Mucosa of rectum (tissue), 2 donors: Measurements from ENCODE around the gene ARSG.
"Not testable (repeated sequence)": the region's sequence is repeated elsewhere in the genome, so short reads cannot be mapped to it uniquely, and the experiment has no call there.

Source experiments
- H3K27ac ChIP-seq, 2 donors: one replicate each; pipeline ENCODE4 v1.7.0; 2013; ENCODE audit warnings: inconsistent platforms in 2 of 2, low read depth in 2 of 2, low read length in 2 of 2
- H3K27me3 ChIP-seq, 2 donors: one replicate each; pipeline ENCODE4 v1.7.0; 2013; ENCODE audit warnings: low read length in 2 of 2; ENCODE audit not compliant: control insufficient read depth in 2 of 2, insufficient read depth in 2 of 2
- H3K36me3 ChIP-seq, 2 donors: one replicate each; pipeline ENCODE4 v1.7.0; 2013; ENCODE audit warnings: low read length in 2 of 2; ENCODE audit not compliant: control insufficient read depth in 2 of 2, insufficient read depth in 2 of 2
- H3K4me1 ChIP-seq, 2 donors: one replicate each; pipeline ENCODE4 v1.7.0; 2013; ENCODE audit warnings: low read length in 2 of 2, mild to moderate bottlenecking in 1 of 2; ENCODE audit not compliant: control insufficient read depth in 2 of 2, insufficient read depth in 2 of 2
- H3K4me3 ChIP-seq, 2 donors: one replicate each; pipeline ENCODE4 v1.7.0; 2013; ENCODE audit warnings: low read length in 2 of 2
- H3K9ac ChIP-seq, 2 donors: one replicate each; pipeline ENCODE4 v1.7.0; 2013; ENCODE audit warnings: low read length in 2 of 2, low read depth in 1 of 2, mild to moderate bottlenecking in 1 of 2
- H3K9me3 ChIP-seq, 2 donors: one replicate each; pipeline ENCODE4 v1.7.0; 2013; ENCODE audit warnings: low read length in 2 of 2; ENCODE audit not compliant: control insufficient read depth in 2 of 2
- donor health status: healthy.
- donor health status: Normal muscosa, but diverticular disease.

Gene ARSG

DNA sequence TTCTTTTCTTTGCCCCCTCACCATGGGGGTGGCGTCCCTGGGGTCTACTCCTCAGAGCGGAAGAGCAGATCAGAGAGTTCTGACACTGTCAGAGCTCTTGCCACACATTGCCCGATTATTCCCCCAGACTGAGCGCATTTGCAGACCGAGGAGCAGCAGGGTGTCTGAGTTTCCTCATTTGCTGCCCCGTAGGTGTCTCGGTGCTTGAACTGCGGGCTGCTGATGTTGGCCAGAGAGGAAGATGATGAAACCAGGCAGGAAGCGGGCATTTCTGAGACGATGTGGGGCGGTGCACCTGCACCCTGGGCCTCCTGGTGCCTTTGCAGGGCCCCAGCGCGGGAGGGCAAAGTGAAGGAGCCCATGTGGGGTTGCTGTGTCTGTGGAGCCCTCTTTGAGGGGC lies 55.2 kb downstream of the ARSG start:
- H3K27ac ChIP-seq = peak overlapping the region in 1 of 2 donors; percentile 68
- H3K27me3 ChIP-seq = no peaks in the 10 kb centered on the region
- no peaks in the 10 kb centered on the region for H3K36me3 ChIP-seq
- H3K9ac ChIP-seq = no peak overlapping the region
- no peaks in the 10 kb centered on the region for H3K4me1 ChIP-seq
- H3K4me3 ChIP-seq = peak overlapping the region in 1 of 2 donors; percentile 37
- no peaks in the 10 kb centered on the region for H3K9me3 ChIP-seq

DNA sequence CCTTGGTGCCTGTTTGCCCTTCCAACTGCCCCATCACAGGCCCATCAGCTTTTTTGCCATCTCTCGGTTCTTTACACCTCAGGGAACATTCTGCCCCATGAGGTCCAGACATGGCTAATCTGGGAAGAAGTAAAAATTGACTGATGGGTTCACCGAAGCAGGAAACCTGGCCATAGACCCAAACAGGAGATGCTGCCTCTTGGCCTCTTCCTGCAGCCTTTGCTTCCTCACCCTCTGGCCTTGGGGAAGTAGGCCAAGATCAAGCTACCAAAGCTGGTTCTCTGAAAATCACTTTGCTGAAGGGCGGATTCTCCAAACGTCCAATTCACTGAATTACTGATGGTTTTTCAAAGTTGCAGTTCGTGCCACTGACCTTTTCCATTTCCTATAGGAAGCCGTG lies 56.1 kb downstream of the ARSG start:
- H3K4me1 ChIP-seq = no peaks in the 10 kb centered on the region
- peak overlapping the region in 1 of 2 donors; percentile 68 for H3K27ac ChIP-seq
- H3K9ac ChIP-seq = no peak overlapping the region
- no peak overlapping the region for H3K4me3 ChIP-seq
- H3K36me3 ChIP-seq = no peaks in the 10 kb centered on the region
- no peaks in the 10 kb centered on the region for H3K27me3 ChIP-seq
- no peaks in the 10 kb centered on the region for H3K9me3 ChIP-seq

DNA sequence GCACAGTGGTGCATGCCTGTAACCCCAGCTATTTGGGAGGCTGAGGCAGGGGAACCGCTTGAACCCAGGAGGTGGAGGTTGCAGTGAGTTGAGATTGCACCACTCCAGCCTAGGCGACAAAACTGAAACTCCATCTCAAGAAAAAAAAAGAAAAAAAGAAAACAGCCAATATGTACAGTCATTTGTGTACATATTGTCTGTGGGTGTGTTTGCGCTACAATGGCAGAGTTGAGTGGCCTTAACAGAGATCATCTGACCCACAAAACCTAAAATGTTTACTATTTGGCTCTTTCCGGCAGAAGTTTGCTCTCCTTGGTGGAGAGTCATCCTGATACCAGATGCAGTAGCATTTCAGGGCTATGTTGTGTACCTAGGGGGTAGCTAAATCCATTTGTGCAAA lies 57.9 kb downstream of the ARSG start:
- Histone ChIP-seq H3K27ac (no peak overlapping the region), H3K4me1 (no peaks in the 10 kb centered on the region), H3K36me3 (no peaks in the 10 kb centered on the region), H3K27me3 (no peaks in the 10 kb centered on the region), H3K9ac (no peak overlapping the region), H3K4me3 (no peak overlapping the region), H3K9me3 (no peaks in the 10 kb centered on the region)

DNA sequence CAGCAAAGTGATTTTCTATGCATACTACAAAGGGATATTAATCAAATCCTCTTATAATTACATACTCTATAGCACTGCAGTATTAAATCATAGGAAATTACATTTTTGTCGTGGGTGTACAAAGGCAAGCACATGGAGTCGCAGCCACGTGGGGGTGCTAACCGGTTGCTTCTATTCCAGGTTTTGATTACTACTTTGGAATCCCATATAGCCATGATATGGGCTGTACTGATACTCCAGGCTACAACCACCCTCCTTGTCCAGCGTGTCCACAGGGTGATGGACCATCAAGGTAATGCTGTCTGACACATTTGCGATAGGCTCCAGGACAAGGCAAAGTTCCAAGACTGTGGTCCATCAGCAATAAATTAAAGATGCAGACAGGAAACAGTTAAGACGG lies 60.1 kb downstream of the ARSG start:
- H3K4me1 ChIP-seq = no peaks in the 10 kb centered on the region
- no peaks in the 10 kb centered on the region for H3K36me3 ChIP-seq
- H3K27me3 ChIP-seq = no peaks in the 10 kb centered on the region

DNA sequence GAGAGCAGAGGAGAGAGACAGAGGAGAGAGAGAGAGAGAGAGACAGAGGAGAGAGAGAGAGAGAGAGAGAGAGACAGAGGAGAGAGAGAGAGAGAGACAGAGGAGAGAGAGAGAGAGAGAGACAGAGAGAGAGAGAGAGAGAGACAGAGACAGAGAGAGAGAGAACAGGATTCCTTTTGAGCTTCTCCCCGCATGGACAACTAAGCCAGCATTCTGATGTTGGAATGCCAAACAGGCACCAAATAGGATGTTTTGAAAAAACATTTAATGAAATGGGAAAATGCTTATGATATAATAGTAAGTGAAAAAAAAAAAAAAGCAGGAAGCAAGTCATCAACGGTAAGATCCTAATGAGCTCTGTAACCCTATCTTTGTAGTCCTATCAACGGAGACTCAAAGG lies 60.7 kb downstream of the ARSG start:
- no peaks in the 10 kb centered on the region for H3K4me1 ChIP-seq
- no peaks in the 10 kb centered on the region for H3K36me3 ChIP-seq
- no peaks in the 10 kb centered on the region for H3K9me3 ChIP-seq
- no peak overlapping the region for H3K27ac ChIP-seq
- H3K9ac ChIP-seq = no peak overlapping the region
- H3K4me3 ChIP-seq = no peak overlapping the region
- no peaks in the 10 kb centered on the region for H3K27me3 ChIP-seq

More for the DNA sequence above, 60.1 kb downstream of the ARSG start:
- Histone ChIP-seq H3K4me3 (no peak overlapping the region), H3K27ac (no peak overlapping the region), H3K9ac (no peak overlapping the region), H3K9me3 (no peaks in the 10 kb centered on the region)

DNA sequence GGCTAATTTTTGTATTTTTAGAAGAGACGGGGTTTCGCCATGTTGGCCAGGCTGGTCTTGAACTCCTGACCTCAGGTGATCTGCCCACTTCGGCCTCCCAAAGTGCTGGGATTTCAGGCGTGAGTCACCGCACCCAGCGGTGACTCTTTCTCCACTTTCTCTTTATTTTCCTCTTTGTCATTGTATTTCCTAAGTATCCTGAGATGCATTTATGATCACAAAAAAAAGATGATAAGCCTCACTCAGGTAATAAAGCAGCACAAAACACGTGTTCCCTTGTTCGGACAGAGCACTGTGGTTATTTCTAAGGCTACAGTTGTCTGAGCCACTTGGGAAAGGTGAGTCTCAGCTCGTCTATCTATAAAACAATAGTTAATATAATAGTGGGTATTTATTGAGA lies 61.4 kb downstream of the ARSG start:
- not testable (repeated sequence) for H3K36me3 ChIP-seq, H3K9me3 ChIP-seq, H3K9ac ChIP-seq, H3K4me3 ChIP-seq, H3K27me3 ChIP-seq, H3K27ac ChIP-seq, H3K4me1 ChIP-seq

DNA sequence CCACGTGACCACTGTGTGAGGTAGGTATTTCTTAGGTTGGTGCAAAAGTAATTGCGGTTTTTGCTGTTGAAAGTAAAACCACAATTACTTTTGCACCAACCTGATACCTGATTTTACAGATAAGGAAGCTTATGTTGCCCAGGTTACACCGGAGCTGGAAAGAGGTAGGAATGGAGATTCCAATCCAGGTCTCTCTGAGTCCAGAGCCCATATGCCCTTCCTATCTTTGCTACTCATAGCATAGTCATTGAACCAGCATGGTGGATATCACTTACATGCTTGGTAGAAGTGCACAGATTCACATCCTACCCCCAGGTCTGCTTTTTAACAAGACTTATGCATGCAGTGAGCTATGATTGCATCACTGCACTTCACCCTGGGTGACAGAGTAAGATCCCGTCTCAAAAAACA lies 61.8 kb downstream of the ARSG start:
- no peaks in the 10 kb centered on the region for H3K36me3 ChIP-seq
- H3K4me3 ChIP-seq = no peak overlapping the region
- H3K9ac ChIP-seq = no peak overlapping the region
- H3K27ac ChIP-seq = no peak overlapping the region
- H3K9me3 ChIP-seq = no peaks in the 10 kb centered on the region
- no peaks in the 10 kb centered on the region for H3K4me1 ChIP-seq
- H3K27me3 ChIP-seq = no peaks in the 10 kb centered on the region

DNA sequence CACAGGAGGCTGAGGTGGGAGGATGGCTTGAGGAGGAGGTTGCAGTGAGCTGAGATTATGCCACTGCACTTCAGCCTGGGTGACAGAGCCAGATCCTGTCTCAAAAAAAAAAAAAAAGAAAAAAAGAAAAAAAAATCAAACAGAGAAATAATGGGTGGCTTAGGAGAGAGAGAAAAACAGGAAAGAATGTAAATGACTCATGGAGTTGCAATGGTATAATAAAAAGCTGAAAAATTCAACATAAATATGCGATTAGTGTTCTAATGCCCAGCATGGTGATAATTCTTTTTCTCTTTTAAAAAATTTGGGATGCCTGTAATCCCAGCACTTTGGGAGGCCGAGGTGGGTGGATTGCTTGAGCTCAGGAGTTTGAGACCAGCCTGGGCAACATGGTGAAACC lies 63.0 kb downstream of the ARSG start:
- not testable (repeated sequence) for H3K9me3 ChIP-seq, H3K36me3 ChIP-seq, H3K4me1 ChIP-seq, H3K9ac ChIP-seq, H3K27me3 ChIP-seq, H3K4me3 ChIP-seq, H3K27ac ChIP-seq

DNA sequence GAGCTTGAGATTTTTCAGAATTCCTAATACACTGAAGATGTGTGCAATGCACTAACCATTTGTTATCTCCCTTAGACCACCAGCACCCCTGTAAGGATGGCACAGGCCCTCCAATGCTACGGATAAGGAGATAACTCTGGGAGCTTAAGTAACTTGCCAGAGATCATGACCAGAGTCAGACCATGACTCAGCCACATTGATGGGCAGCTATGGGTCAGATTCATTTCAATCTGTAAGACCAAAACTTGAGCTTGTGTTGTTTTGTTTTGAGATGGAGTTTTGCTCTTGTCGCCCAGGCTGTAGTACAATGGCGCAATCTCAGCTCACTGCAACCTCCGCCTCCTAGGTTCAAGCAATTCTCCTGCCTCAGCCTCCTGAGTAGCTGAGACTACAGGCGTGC lies 63.8 kb downstream of the ARSG start:
- H3K4me3 ChIP-seq, H3K4me1 ChIP-seq: not testable (repeated sequence)

DNA sequence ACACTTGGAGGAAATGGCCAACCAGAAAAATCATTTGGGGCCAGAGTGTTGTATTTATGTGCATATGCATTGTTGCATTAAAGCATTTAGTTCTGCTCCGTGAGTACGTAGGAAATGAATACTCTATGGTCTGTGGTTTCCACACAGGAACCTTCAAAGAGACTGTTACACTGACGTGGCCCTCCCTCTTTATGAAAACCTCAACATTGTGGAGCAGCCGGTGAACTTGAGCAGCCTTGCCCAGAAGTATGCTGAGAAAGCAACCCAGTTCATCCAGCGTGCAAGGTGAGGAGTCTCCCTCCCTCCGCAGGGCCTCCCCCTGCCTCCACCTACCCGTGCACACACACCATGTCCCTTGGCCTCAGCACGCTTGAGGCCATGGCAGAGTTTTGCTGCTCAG lies 65.2 kb downstream of the ARSG start:
- Histone ChIP-seq H3K4me3 (peak overlapping the region in 1 of 2 donors; percentile 51), H3K27me3 (no peaks in the 10 kb centered on the region), H3K4me1 (no peaks in the 10 kb centered on the region), H3K9me3 (no peaks in the 10 kb centered on the region), H3K9ac (no peak overlapping the region), H3K27ac (peak overlapping the region in 1 of 2 donors; percentile 27), H3K36me3 (no peaks in the 10 kb centered on the region)

More for the DNA sequence above, 63.8 kb downstream of the ARSG start:
- not testable (repeated sequence) for H3K9ac ChIP-seq, H3K36me3 ChIP-seq, H3K27ac ChIP-seq, H3K27me3 ChIP-seq, H3K9me3 ChIP-seq

DNA sequence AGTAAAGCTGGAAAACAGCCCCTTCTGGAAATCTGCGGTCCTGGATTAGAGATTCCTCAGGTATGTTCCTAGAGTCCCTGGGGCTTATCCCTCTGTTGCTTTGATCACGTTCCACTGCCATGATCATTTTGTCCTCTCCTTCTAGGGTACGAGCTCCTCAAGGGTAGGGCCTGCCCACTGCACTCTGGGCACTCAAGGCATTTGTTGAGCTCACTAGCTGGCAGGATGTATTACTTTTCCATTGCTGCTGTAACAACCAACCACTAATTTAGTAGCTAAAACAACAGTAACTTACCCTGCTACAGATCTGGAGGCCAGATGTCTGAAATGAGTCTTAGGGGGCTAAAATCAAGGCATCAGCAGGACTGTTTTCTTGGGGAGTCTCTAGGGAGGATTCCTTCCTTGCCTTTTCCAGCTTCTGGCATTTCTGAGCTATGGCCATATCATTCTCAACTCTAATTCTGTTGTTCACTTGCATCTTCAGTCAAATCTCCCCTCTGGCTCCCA lies 65.7 kb downstream of the ARSG start:
- H3K4me3 ChIP-seq = peak overlapping the region in 1 of 2 donors; percentile 51
- no peaks in the 10 kb centered on the region for H3K9me3 ChIP-seq
- H3K36me3 ChIP-seq = no peaks in the 10 kb centered on the region
- H3K27me3 ChIP-seq = no peaks in the 10 kb centered on the region
- H3K9ac ChIP-seq = no peak overlapping the region
- H3K27ac ChIP-seq = peak overlapping the region in 1 of 2 donors; percentile 27
- no peaks in the 10 kb centered on the region for H3K4me1 ChIP-seq
